22Rv1 (cell line): ENCODE measurements around the gene UBXN2A.

Source experiments
- ZFX ChIP-seq: fragments of 450-650 bp; IDR thresholded peaks from 2 replicates; pipeline ENCODE4 v1.6.1; 2017; ENCODE audit warnings: antibody characterized with exemption, borderline replicate concordance
- TF ChIP-seq, protein P1 (sequence below): fragments of 450-650 bp; IDR thresholded peaks from 2 replicates; pipeline ENCODE4 v1.5.1; 2017; ENCODE audit warnings: mild to moderate bottlenecking

DNA sequence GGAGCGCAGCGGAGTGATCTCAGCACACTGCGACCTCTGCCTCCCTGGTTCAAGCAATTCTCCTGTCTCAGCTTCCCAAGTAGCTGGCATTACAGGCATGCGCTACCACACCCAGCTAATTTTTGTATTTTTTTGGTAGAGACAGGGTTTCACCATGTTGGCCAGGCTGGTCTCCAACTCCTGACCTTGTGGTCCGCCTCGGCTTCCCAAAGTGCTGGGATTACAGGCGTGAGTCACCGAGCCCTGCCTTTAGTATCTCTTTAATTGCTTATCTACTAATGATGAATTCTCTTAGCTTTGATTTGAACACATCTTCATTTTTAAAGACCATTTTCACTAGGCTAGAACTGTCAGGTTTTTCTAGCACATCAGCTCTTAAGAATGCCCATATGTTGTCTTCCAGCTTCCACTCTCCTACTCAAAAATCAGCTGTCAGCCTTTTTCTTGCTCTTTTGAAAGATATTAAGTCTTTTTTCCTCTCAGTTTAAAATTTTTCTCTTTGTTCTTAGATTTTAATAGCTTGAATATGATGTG, 53.5 kb downstream of the UBXN2A start:
- TF ChIP-seq, protein P1, sequence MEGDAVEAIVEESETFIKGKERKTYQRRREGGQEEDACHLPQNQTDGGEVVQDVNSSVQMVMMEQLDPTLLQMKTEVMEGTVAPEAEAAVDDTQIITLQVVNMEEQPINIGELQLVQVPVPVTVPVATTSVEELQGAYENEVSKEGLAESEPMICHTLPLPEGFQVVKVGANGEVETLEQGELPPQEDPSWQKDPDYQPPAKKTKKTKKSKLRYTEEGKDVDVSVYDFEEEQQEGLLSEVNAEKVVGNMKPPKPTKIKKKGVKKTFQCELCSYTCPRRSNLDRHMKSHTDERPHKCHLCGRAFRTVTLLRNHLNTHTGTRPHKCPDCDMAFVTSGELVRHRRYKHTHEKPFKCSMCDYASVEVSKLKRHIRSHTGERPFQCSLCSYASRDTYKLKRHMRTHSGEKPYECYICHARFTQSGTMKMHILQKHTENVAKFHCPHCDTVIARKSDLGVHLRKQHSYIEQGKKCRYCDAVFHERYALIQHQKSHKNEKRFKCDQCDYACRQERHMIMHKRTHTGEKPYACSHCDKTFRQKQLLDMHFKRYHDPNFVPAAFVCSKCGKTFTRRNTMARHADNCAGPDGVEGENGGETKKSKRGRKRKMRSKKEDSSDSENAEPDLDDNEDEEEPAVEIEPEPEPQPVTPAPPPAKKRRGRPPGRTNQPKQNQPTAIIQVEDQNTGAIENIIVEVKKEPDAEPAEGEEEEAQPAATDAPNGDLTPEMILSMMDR: no peak
- TF ChIP-seq ZFX: no peak
